B cell (primary cell): Measurements from ENCODE around the gene UBE2U. TPM values are rescaled to one million over a fixed set of nuclear protein-coding genes. Genes with fewer than 3 reads are reported as not detected.

Experiments used
- ATAC-seq: fragments of 200-7000 bp; cut with Tn5 transposase; one replicate; pipeline ENCODE4 v1.10.0; 2021; ENCODE audit warnings: low read depth, mild to moderate bottlenecking, moderate number of reproducible peaks, moderate library complexity
- CTCF ChIA-PET: fragments of 350-600 bp; sonication (Branson Sonifier 250); formaldehyde crosslinking; loops from one replicate; lab custom pipeline; 2021; ENCODE audit warnings: antibody characterized with exemption, inconsistent platforms; lab: Charles Lee
- POLR2A ChIA-PET: fragments of 350-600 bp; sonication (Branson Sonifier 250); formaldehyde crosslinking; loops from one replicate; lab custom pipeline; 2021; ENCODE audit warnings: antibody characterized with exemption; lab: Charles Lee
- DNase-seq: peaks from one replicate; pipeline ENCODE4 v3.0.0; 2013
- H2AFZ ChIP-seq: 2 replicates; pipeline ENCODE4 v1.6.1; 2012; ENCODE audit warnings: mild to moderate bottlenecking, low read depth, low read length; ENCODE audit not compliant: insufficient read depth, poor library complexity, severe bottlenecking
- H3K27ac ChIP-seq, 2 donors: 1 replicate in 1 of 2; 2 replicates in 1 of 2; pipeline ENCODE4 v1.5.1; 2012 to 2013; ENCODE audit warnings: low read length in 2 of 2, mild to moderate bottlenecking in 2 of 2, moderate library complexity in 1 of 2
- H3K27me3 ChIP-seq, 4 experiments: fragments of 200-600 bp in 1 of 4; sonication (generic) in 1 of 4; replicated peaks in 1 of 4; 1 replicate in 2 of 4; 2 replicates in 2 of 4; pipeline versions ENCODE4 v1.6.1 to v1.7.0; 2013 to 2016; ENCODE audit warnings: low read length in 3 of 4, mild to moderate bottlenecking in 2 of 4, mixed read lengths in 1 of 4, moderate library complexity in 1 of 4; ENCODE audit not compliant: insufficient read depth in 4 of 4, control insufficient read depth in 3 of 4; ENCODE audit errors: control extremely low read depth in 1 of 4
- H3K36me3 ChIP-seq, 2 experiments: replicated peaks in 1 of 2; 1 replicate in 1 of 2; 2 replicates in 1 of 2; pipeline versions ENCODE4 v1.6.1 to v1.7.1; 2013; ENCODE audit warnings: low read length in 1 of 2; ENCODE audit not compliant: insufficient read depth in 2 of 2, control insufficient read depth in 1 of 2; ENCODE audit errors: control extremely low read depth in 1 of 2, extremely low read depth in 1 of 2
- H3K4me1 ChIP-seq, 2 donors: fragments of 200-600 bp in 1 of 2; sonication (generic) in 1 of 2; 1 replicate in 1 of 2; 2 replicates in 1 of 2; pipeline versions ENCODE4 v1.5.1 to v1.6.1; 2013 to 2017; ENCODE audit warnings: low read length in 2 of 2; ENCODE audit not compliant: control insufficient read depth in 2 of 2, insufficient read depth in 2 of 2
- H3K4me2 ChIP-seq: replicated peaks from 2 replicates; pipeline ENCODE3; 2012; ENCODE audit warnings: mild to moderate bottlenecking, low read depth, low read length; ENCODE audit not compliant: poor library complexity, severe bottlenecking
- H3K4me3 ChIP-seq, 5 experiments: fragments of 200-600 bp in 1 of 5; sonication (generic) in 1 of 5; 1 replicate in 3 of 5; 2 replicates in 2 of 5; pipeline versions ENCODE4 v1.5.1 to v1.7.0; 2011 to 2016; ENCODE audit warnings: low read length in 4 of 5, mild to moderate bottlenecking in 4 of 5, low read depth in 2 of 5, control low read depth in 1 of 5, moderate library complexity in 1 of 5; ENCODE audit not compliant: insufficient read depth in 1 of 5; ENCODE audit errors: control extremely low read depth in 1 of 5, extremely low read depth in 1 of 5
- H3K79me2 ChIP-seq: fragments of 200-600 bp; sonication (generic); one replicate; pipeline ENCODE4 v1.6.0; 2016; ENCODE audit warnings: low read length; ENCODE audit not compliant: control insufficient read depth, insufficient read depth
- H3K9ac ChIP-seq: fragments of 200-600 bp; sonication (generic); 2 replicates; pipeline ENCODE4 v1.6.1; 2017; ENCODE audit warnings: mild to moderate bottlenecking, low read length, moderate library complexity
- H3K9me3 ChIP-seq, 3 donors: one replicate each; pipeline versions ENCODE4 v1.6.1 to v1.7.1; 2013; ENCODE audit warnings: low read length in 2 of 3; ENCODE audit not compliant: control insufficient read depth in 2 of 3, insufficient read depth in 1 of 3; ENCODE audit errors: control extremely low read depth in 1 of 3
- H4K20me1 ChIP-seq: 2 replicates; pipeline ENCODE4 v1.6.0; 2012; ENCODE audit warnings: mild to moderate bottlenecking, low read length; ENCODE audit not compliant: insufficient read depth, control insufficient read depth, poor library complexity, severe bottlenecking
- H3K27ac Mint-ChIP-seq: one replicate; pipeline ENCODE4 v1.8.0; 2021; ENCODE audit warnings: mixed read lengths
- H3K27me3 Mint-ChIP-seq: one replicate; pipeline ENCODE4 v1.8.0; 2021; ENCODE audit warnings: mixed read lengths
- H3K4me1 Mint-ChIP-seq: one replicate; pipeline ENCODE4 v1.8.0; 2021; ENCODE audit warnings: mixed read lengths
- H3K4me3 Mint-ChIP-seq: one replicate; pipeline ENCODE4 v1.8.0; 2021; ENCODE audit warnings: mixed read lengths
- H3K9me3 Mint-ChIP-seq: one replicate; pipeline ENCODE4 v1.8.0; 2022; ENCODE audit warnings: mixed read lengths; ENCODE audit not compliant: insufficient read depth
- EZH2 ChIP-seq: IDR thresholded peaks from 2 replicates; pipeline ENCODE4 v1.6.1; 2012; ENCODE audit warnings: borderline replicate concordance, low read depth, mild to moderate bottlenecking, moderate library complexity, low read length; ENCODE audit not compliant: insufficient read depth, poor library complexity, severe bottlenecking
- WGBS: methylation state at CpG from one replicate; pipeline ENCODE4 v1.1.5; 2013; ENCODE audit warnings: missing lambda C conversion rate; ENCODE audit not compliant: insufficient coverage; 5-methylcytosine and 5-hydroxymethylcytosine counted together
- intact Hi-C: fragments of 100-400 bp; cut with micrococcal nuclease; formaldehyde crosslinking; loops from one replicate; pipeline ENCODE4 v1.10.0; 2022
- polyA plus RNA-seq: library from polyadenylated mRNA; depleted of rRNA; stranded (reverse); fragments of >200 nt; gene quantifications from 2 replicates; pipeline ENCODE4 v1.2.3, GENCODE V29; 2012
- total RNA-seq, 2 donors: library from RNA; stranded (reverse); fragments of 120-200 nt in 1 of 2; gene quantifications; 1 replicate in 1 of 2; 2 replicates in 1 of 2; pipeline versions ENCODE4 v1.2.3 to v1.2.4, GENCODE V29; 2013 to 2022
- TF ChIP-seq, protein P1 (sequence below): fragments of 200-600 bp; IDR thresholded peaks from one replicate; pipeline ENCODE4 v1.8.0; 2022; ENCODE audit warnings: antibody characterized with exemption, mild to moderate bottlenecking

UBE2U gene
- total and polyA plus RNA-seq, 2 donors (not counting 1 experiment from before 2014, with no cell fraction given), result not detected

DNA sequence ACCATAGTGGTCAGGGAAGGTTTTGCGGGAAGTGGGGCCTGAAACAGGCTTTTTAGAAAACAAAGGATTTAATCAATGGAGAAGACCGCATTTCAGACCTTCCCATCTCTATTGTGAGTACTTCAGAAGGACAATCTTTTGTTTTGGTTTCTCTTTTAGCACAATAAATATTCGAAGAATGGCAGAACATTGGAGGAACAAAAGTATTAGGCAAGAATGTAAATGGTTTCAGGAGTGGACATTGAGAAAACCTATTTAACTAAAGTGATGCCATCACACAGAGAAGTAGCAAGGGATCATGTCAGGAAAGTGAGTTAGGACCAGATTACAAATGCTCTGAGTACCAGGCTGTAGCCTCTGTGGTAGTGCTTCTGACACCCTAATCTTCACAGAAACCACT lies 26.8 kb upstream of the UBE2U start:
- Histone ChIP-seq H3K4me3 (no peak overlapping the region), H2AFZ (no peak overlapping the region), H3K27me3 (no peaks in the 10 kb centered on the region), H3K36me3 (no peaks in the 10 kb centered on the region), H3K4me1 (no peaks in the 10 kb centered on the region), H3K9ac (no peak overlapping the region), H3K27ac (no peak overlapping the region), H3K79me2 (no peaks in the 10 kb centered on the region), H3K9me3 (no peaks in the 10 kb centered on the region), H4K20me1 (no peaks in the 10 kb centered on the region), H3K4me2 (no peak overlapping the region)
- intact Hi-C loops, result no loop called here
- DNase-seq (no peak), ATAC-seq (no peak)
- no peak overlapping the region for H3K4me3 Mint-ChIP-seq
- POLR2A ChIA-PET, result no interaction called here
- H3K9me3 Mint-ChIP-seq, result no peaks in the 10 kb centered on the region
- H3K4me1 Mint-ChIP-seq, result peaks cover 1% of the 10 kb centered on the region
- no peak overlapping the region for H3K27ac Mint-ChIP-seq
- H3K27me3 Mint-ChIP-seq, result peaks cover 5% of the 10 kb centered on the region
- CTCF ChIA-PET, result no interaction called here
- TF ChIP-seq, protein P1, sequence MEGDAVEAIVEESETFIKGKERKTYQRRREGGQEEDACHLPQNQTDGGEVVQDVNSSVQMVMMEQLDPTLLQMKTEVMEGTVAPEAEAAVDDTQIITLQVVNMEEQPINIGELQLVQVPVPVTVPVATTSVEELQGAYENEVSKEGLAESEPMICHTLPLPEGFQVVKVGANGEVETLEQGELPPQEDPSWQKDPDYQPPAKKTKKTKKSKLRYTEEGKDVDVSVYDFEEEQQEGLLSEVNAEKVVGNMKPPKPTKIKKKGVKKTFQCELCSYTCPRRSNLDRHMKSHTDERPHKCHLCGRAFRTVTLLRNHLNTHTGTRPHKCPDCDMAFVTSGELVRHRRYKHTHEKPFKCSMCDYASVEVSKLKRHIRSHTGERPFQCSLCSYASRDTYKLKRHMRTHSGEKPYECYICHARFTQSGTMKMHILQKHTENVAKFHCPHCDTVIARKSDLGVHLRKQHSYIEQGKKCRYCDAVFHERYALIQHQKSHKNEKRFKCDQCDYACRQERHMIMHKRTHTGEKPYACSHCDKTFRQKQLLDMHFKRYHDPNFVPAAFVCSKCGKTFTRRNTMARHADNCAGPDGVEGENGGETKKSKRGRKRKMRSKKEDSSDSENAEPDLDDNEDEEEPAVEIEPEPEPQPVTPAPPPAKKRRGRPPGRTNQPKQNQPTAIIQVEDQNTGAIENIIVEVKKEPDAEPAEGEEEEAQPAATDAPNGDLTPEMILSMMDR, result no peak
- TF ChIP-seq EZH2, result no peak
- 80% methylated on average over 1 of the region's 3 CpGs for WGBS

DNA sequence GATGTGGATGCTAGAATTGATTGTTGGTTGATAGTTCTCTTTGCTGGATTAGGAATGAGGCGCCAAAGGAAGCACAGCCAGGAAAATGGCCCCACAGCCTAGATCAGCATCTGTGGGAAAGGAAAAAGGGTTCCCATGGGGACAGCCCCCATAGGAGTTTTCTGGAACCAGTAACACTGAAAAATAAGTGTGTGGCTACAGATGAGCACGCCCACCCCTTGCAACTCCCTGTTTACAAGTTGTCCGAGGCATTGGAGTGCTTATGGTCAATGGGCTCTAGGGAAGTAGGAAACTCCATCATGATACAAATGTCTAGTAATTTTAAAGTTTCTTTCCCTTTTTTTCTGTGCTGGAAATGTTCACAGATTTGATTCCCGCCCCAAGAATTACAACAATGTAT lies 23.8 kb upstream of the UBE2U start:
- TF ChIP-seq, protein P1, result no peak
- TF ChIP-seq EZH2, result no peak
- no peak overlapping the region for H3K27ac ChIP-seq
- Mint-ChIP-seq H3K27me3 (peaks cover 8% of the 10 kb centered on the region), H3K27ac (no peak overlapping the region), H3K4me1 (peaks cover 5% of the 10 kb centered on the region), H3K9me3 (no peaks in the 10 kb centered on the region), H3K4me3 (no peak overlapping the region)
- H4K20me1 ChIP-seq, result no peaks in the 10 kb centered on the region
- no peaks in the 10 kb centered on the region for H3K79me2 ChIP-seq
- intact Hi-C loops, result no loop called here
- H2AFZ ChIP-seq, result no peak overlapping the region
- WGBS, result 100% methylated on average over 2 of the region's 4 CpGs
- H3K4me2 ChIP-seq, result no peak overlapping the region
- H3K4me1 ChIP-seq, result peaks cover 3 to 4% of the 10 kb centered on the region in 2 donors
- H3K4me3 ChIP-seq, result no peak overlapping the region
- H3K36me3 ChIP-seq, result no peaks in the 10 kb centered on the region
- ChIA-PET POLR2A (no interaction called here), CTCF (no interaction called here)
- H3K9me3 ChIP-seq, result no peaks in the 10 kb centered on the region
- no peak overlapping the region for H3K9ac ChIP-seq
- no peak for DNase-seq
- H3K27me3 ChIP-seq, result no peaks in the 10 kb centered on the region
- no peak for ATAC-seq
